Fibroblast of gingiva (primary cell): ENCODE results near the gene VWA8.
A peak's percentile ranks its signal among the peaks of the same experiment; 100 is the strongest.
"Not testable (repeated sequence)": the region's sequence is repeated elsewhere in the genome, so short reads cannot be mapped to it uniquely, and the experiment has no call there.

Experiments
- DNase-seq: peaks from one replicate; pipeline ENCODE4 v3.0.0-alpha.2; 2011; ENCODE audit warnings: low read depth

VWA8 gene

GRCh38 chr13:41851351-41851750 lies 109.6 kb downstream of the VWA8 start:
- DNase-seq, result no peak

GRCh38 chr13:41848435-41849255 lies 112.3 kb downstream of the VWA8 start:
- DNase-seq, result peak; percentile 25

GRCh38 chr13:41847216-41847615 lies 113.7 kb downstream of the VWA8 start:
- no peak for DNase-seq

- DNase-seq, result peak; percentile 20
Observed at GRCh38 chr13:41842036-41842620, 118.8 kb downstream of the VWA8 start.

- no peak for DNase-seq
Observed at GRCh38 chr13:41837629-41838028, 123.3 kb downstream of the VWA8 start.

GRCh38 chr13:41835871-41836270 lies 125.0 kb downstream of the VWA8 start:
- peak; percentile 78 for DNase-seq

GRCh38 chr13:41834697-41835096 lies 126.2 kb downstream of the VWA8 start:
- not testable (repeated sequence) for DNase-seq

- no peak for DNase-seq
Observed at GRCh38 chr13:41833831-41834230, 127.1 kb downstream of the VWA8 start.

GRCh38 chr13:41833201-41833600 lies 127.7 kb downstream of the VWA8 start:
- no peak for DNase-seq

GRCh38 chr13:41827507-41828213 lies 133.2 kb downstream of the VWA8 start:
- DNase-seq, result peak; percentile 89

- peak; percentile 6 for DNase-seq
Observed at GRCh38 chr13:41825691-41826090, 135.2 kb downstream of the VWA8 start.

- no peak for DNase-seq
Observed at GRCh38 chr13:41823476-41823875, 137.4 kb downstream of the VWA8 start.

GRCh38 chr13:41822560-41822959 lies 138.3 kb downstream of the VWA8 start:
- no peak for DNase-seq

GRCh38 chr13:41821238-41821594 lies 139.7 kb downstream of the VWA8 start:
- no peak for DNase-seq

- no peak for DNase-seq
Observed at GRCh38 chr13:41820581-41821237, 140.2 kb downstream of the VWA8 start.

GRCh38 chr13:41816057-41816456 lies 144.9 kb downstream of the VWA8 start:
- no peak for DNase-seq

GRCh38 chr13:41813426-41813825 lies 147.5 kb downstream of the VWA8 start:
- no peak for DNase-seq

GRCh38 chr13:41812851-41813250 lies 148.1 kb downstream of the VWA8 start:
- no peak for DNase-seq

GRCh38 chr13:41812237-41812636 lies 148.7 kb downstream of the VWA8 start:
- DNase-seq, result no peak

- DNase-seq, result no peak
Observed at GRCh38 chr13:41811588-41812021, 149.3 kb downstream of the VWA8 start.

GRCh38 chr13:41809962-41810361 lies 150.9 kb downstream of the VWA8 start:
- DNase-seq, result no peak

GRCh38 chr13:41803445-41803735 lies 157.5 kb downstream of the VWA8 start:
- not testable (repeated sequence) for DNase-seq
